A673 (cell line): Measurements from ENCODE around the gene WNT3.

ENCODE experiments used
- CTCF ChIP-seq: fragments of 300-800, 200-600 bp; sonication (generic); conservative IDR thresholded peaks from 2 replicates; pipeline ENCODE4 v1.5.1; 2017; ENCODE audit warnings: low read depth, mild to moderate bottlenecking, antibody characterized with exemption, low read length, moderate library complexity, mixed read lengths
- EZH2 ChIP-seq: fragments of 200-600 bp; sonication (generic); IDR thresholded peaks from 2 replicates; pipeline ENCODE4 v1.6.1; 2017; ENCODE audit warnings: borderline replicate concordance, low read depth, mild to moderate bottlenecking, mixed read lengths, antibody characterized with exemption, low read length; ENCODE audit not compliant: poor library complexity, severe bottlenecking

- TF ChIP-seq CTCF (no peak), EZH2 (no peak)
These were observed 86.3 kb downstream of the WNT3 start for GRCh38 chr17:46732160-46732559.
